ENCODE data around the gene SLC8A1. TPM values are rescaled to one million over a fixed set of nuclear protein-coding genes. Genes with fewer than 3 reads are reported as not detected.

The SLC8A1 gene
- total and polyA plus RNA-seq, 12 donors = 0.54 to 128 (median 18.5) TPM

DNA sequence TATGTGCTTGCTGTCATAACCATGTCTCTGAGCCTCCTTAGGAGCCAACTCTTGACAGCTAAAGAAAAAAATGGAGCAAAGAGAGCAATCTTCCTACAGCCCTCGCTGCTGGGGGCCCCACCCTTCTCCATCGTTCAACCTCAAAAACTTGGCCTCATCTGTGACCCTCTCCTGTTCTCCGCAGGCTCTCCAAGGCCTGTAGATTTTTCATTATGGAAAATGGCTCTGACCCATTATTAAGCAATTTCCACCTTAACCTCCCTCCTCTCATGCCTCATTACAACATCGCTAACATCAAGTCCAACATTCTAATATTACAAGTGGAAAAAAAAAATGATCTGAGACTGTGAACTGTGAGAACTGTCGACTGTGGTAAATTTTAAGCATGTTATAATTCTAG lies 98.7 kb downstream of the SLC8A1 start:
- Histone ChIP-seq H3K9me3 (replicated peaks in 1 of 3) (no peaks in the 10 kb centered on the region), H3K4me3 (no peak overlapping the region), H3K27me3 (no peaks in the 10 kb centered on the region), H3K36me3 (replicated peaks in 1 of 2) (no peaks in the 10 kb centered on the region), H3K4me1 (replicated peaks in 1 of 2) (no peaks in the 10 kb centered on the region), H3K27ac (peak overlapping the region in 1 of 5 donors; percentile 33)
- intact Hi-C loops (cut with DNase I) = no loop called here
- 68 to 75% (median 73%) methylated on average over 5 of the region's 5 CpGs for WGBS, 4 donors
- no peak for DNase-seq
- TF ChIP-seq POLR2A (IDR thresholded peaks at IDR 0.05) = no peak
- TF ChIP-seq, protein P1, sequence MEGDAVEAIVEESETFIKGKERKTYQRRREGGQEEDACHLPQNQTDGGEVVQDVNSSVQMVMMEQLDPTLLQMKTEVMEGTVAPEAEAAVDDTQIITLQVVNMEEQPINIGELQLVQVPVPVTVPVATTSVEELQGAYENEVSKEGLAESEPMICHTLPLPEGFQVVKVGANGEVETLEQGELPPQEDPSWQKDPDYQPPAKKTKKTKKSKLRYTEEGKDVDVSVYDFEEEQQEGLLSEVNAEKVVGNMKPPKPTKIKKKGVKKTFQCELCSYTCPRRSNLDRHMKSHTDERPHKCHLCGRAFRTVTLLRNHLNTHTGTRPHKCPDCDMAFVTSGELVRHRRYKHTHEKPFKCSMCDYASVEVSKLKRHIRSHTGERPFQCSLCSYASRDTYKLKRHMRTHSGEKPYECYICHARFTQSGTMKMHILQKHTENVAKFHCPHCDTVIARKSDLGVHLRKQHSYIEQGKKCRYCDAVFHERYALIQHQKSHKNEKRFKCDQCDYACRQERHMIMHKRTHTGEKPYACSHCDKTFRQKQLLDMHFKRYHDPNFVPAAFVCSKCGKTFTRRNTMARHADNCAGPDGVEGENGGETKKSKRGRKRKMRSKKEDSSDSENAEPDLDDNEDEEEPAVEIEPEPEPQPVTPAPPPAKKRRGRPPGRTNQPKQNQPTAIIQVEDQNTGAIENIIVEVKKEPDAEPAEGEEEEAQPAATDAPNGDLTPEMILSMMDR (IDR thresholded peaks at IDR 0.05) = no peak

DNA sequence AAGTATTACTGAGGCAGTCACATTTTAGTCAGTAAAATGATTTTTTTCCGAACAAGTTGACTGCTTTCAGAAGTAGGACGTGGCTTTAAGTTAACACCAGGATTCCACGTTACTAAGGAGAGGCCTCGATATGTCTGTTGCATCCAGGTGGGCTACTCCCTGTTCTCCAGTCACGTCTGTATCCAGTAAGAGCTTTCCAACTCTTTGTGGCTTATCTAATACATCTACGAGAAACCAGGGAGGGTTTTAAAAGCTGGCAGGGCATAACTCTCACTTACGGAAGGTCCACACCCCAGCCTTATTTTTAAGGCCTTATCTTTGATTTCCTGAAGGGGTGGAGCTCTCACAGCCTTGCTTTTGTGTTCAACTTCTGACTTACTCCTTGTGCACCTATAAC lies 99.2 kb downstream of the SLC8A1 start:
- intact Hi-C loops (cut with DNase I) = no loop called here
- no peak for DNase-seq
- H3K27ac ChIP-seq = peak overlapping the region in 1 of 5 donors; percentile 33
- 74 to 89% (median 88%) methylated on average over 7 of the region's 7 CpGs for WGBS, 4 donors
- no peaks in the 10 kb centered on the region for H3K36me3 ChIP-seq (replicated peaks in 1 of 2)
- TF ChIP-seq POLR2A (IDR thresholded peaks at IDR 0.05) = no peak
- TF ChIP-seq, protein P1 (IDR thresholded peaks at IDR 0.05) = no peak
- H3K27me3 ChIP-seq = no peaks in the 10 kb centered on the region
- no peaks in the 10 kb centered on the region for H3K9me3 ChIP-seq (replicated peaks in 1 of 3)
- no peaks in the 10 kb centered on the region for H3K4me1 ChIP-seq (replicated peaks in 1 of 2)
- no peak overlapping the region for H3K4me3 ChIP-seq

DNA sequence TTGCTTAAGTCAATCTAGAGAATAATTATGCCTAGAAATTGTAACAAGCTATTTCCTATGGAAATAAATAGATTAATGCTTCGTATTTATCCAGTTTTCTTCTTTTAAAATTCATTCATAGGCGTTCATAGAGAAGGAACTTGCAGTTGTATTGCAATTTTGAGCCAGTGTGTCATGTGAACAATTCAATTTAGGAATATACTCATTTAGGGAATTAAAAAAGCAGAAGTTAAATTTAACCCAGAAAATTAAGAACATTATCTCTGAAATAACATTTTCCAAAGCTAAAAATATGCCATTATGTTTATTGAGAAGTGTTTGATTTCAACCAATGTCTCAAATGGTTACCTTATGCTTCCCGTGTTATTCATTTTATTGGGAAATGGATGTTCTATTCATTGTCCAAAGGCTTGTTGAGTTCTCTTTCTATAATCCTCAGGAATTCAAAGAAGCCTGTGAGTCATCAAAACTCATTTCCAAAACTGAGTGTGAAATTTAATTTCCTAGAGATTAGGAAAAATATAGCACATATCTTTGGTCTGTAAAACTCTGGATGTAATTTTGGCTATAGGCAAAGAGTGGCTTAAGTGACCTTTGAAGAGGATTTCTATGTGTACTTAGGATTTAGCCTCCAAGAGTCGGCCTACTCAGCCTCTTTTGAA lies 99.7 kb downstream of the SLC8A1 start:
- intact Hi-C loops (cut with DNase I) = no loop called here
- TF ChIP-seq, protein P1 (IDR thresholded peaks at IDR 0.05) = no peak
- no peak for TF ChIP-seq POLR2A (IDR thresholded peaks at IDR 0.05)
- H3K9me3 ChIP-seq (replicated peaks in 1 of 3) = no peaks in the 10 kb centered on the region
- WGBS, 4 donors = 78 to 86% (median 81%) methylated on average over 4 of the region's 4 CpGs
- no peaks in the 10 kb centered on the region for H3K36me3 ChIP-seq (replicated peaks in 1 of 2)
- no peaks in the 10 kb centered on the region for H3K4me1 ChIP-seq (replicated peaks in 1 of 2)
- no peak for DNase-seq
- no peak overlapping the region for H3K4me3 ChIP-seq
- peak overlapping the region in 1 of 5 donors; percentile 33 for H3K27ac ChIP-seq
- no peaks in the 10 kb centered on the region for H3K27me3 ChIP-seq

DNA sequence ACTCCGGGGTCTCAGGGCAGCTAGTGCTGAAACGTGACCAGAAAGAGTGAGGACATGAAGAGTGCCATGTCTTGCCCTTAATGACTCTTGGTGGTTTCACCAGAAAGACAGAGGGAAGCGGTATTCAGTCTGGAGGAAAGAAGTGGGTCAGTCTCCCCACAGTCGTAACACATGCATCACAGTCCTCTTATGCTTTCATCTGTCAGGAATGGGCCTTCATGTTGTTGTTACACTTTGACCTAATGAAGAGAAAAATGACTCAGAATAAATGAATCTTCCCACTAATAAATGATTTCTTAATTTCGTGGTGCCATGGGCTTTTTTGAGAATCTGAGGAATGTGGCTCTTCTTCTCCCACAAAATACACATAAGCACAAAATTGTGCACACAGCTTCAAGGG lies 103.2 kb downstream of the SLC8A1 start:
- Histone ChIP-seq H3K4me3 (no peak overlapping the region), H3K36me3 (replicated peaks in 1 of 2) (no peaks in the 10 kb centered on the region), H3K4me1 (replicated peaks in 1 of 2) (no peaks in the 10 kb centered on the region), H3K27me3 (no peaks in the 10 kb centered on the region), H3K27ac (no peak overlapping the region), H3K9me3 (replicated peaks in 1 of 3) (no peaks in the 10 kb centered on the region)
- intact Hi-C loops (cut with DNase I) = no loop called here
- no peak for DNase-seq
- WGBS, 4 donors = 50 to 83% (median 69%) methylated on average over 5 of the region's 5 CpGs
- TF ChIP-seq, protein P1 (IDR thresholded peaks at IDR 0.05) = no peak
- TF ChIP-seq POLR2A (IDR thresholded peaks at IDR 0.05) = no peak

Measured in adrenal gland (tissue), 12 donors.